Lung (tissue), 12 donors: ENCODE measurements around the gene GREB1. TPM values are rescaled to one million over a fixed set of nuclear protein-coding genes. Genes with fewer than 3 reads are reported as not detected.

ENCODE experiments used
- ATAC-seq: fragments of 200-7000 bp; cut with Tn5 transposase; one replicate; pipeline ENCODE4 v1.9.1; 2020; ENCODE audit warnings: moderate number of reproducible peaks; ENCODE audit not compliant: insufficient read depth, low FRiP score
- DNase-seq, 3 donors: peaks; one replicate each; pipeline ENCODE4 v3.0.0-alpha.2; 2013 to 2017
- H3K27ac ChIP-seq, 2 donors: one replicate each; pipeline ENCODE4 v1.5.1; 2013; ENCODE audit warnings: mild to moderate bottlenecking in 2 of 2, moderate library complexity in 2 of 2, control low read depth in 1 of 2, inconsistent platforms in 1 of 2, low read depth in 1 of 2, low read length in 1 of 2
- H3K27me3 ChIP-seq, 3 donors: one replicate each; pipeline ENCODE4 v1.5.1; 2013; ENCODE audit warnings: low read length in 2 of 3; ENCODE audit not compliant: control insufficient read depth in 3 of 3, insufficient read depth in 3 of 3
- H3K36me3 ChIP-seq, 4 donors: one replicate each; pipeline ENCODE4 v1.5.1; 2013; ENCODE audit warnings: low read length in 4 of 4, mild to moderate bottlenecking in 1 of 4, moderate library complexity in 1 of 4; ENCODE audit not compliant: control insufficient read depth in 4 of 4, insufficient read depth in 4 of 4
- H3K4me1 ChIP-seq, 5 donors: one replicate each; pipeline ENCODE4 v1.5.1; 2013; ENCODE audit warnings: low read length in 5 of 5, mild to moderate bottlenecking in 2 of 5, moderate library complexity in 1 of 5; ENCODE audit not compliant: control insufficient read depth in 5 of 5, insufficient read depth in 5 of 5
- H3K4me3 ChIP-seq: one replicate; pipeline ENCODE4 v1.5.1; 2013; ENCODE audit warnings: mild to moderate bottlenecking, control low read depth, moderate library complexity
- H3K9ac ChIP-seq, 2 donors: one replicate each; pipeline ENCODE4 v1.5.1; 2013; ENCODE audit warnings: low read length in 2 of 2, control low read depth in 1 of 2; ENCODE audit not compliant: insufficient read depth in 1 of 2
- H3K9me3 ChIP-seq, 4 donors: one replicate each; pipeline ENCODE4 v1.5.1; 2013; ENCODE audit warnings: low read length in 3 of 4, mild to moderate bottlenecking in 1 of 4, moderate library complexity in 1 of 4; ENCODE audit not compliant: control insufficient read depth in 4 of 4, insufficient read depth in 3 of 4
- CTCF ChIP-seq: IDR thresholded peaks from 2 replicates; pipeline ENCODE4 v1.5.1; 2012; ENCODE audit warnings: mild to moderate bottlenecking; ENCODE audit errors: control extremely low read depth, extremely low read depth
- WGBS, 2 donors: extraction: QIAGEN DNeasy Blood & Tissue Kit; methylation state at CpG; one replicate each; pipeline ENCODE4 v1.1.7; 2013; 5-methylcytosine and 5-hydroxymethylcytosine counted together
- polyA plus RNA-seq, 2 donors: library from polyadenylated mRNA; stranded (reverse); fragments of 200-250 nt; gene quantifications; one replicate each; pipeline ENCODE4 v1.2.1, GENCODE V29; 2013
- total RNA-seq, 2 donors: library from RNA; depleted of rRNA in 1 of 2; stranded (reverse); fragments of >200 nt in 1 of 2; gene quantifications; one replicate each; pipeline ENCODE4 v1.2.1, GENCODE V29; 2014 to 2021
- donor health status: control.
- donor health status: control.
- donor health status: Bipolar disorder and iron deficiency.
- donor health status: healthy.
- donor health status: DM: yes; HTN: yes; CAD: no.

The GREB1 gene
- total and polyA plus RNA-seq, 4 donors: 0.23 to 3.3 (median 1.8) TPM

GRCh38 chr2:11494310-11494709 lies 39.5 kb upstream of the GREB1 start:
- H3K9ac ChIP-seq: no peak overlapping the region
- H3K36me3 ChIP-seq: no peaks in the 10 kb centered on the region
- H3K4me3 ChIP-seq: no peak overlapping the region
- ATAC-seq (no peak), DNase-seq (no peak)
- WGBS, 2 donors: 96% methylated on average over 2 of the region's 2 CpGs
- TF ChIP-seq CTCF: no peak
- no peak overlapping the region for H3K27ac ChIP-seq
- no peaks in the 10 kb centered on the region for H3K27me3 ChIP-seq
- H3K4me1 ChIP-seq: peaks cover 0 to 26% (median 8%) of the 10 kb centered on the region in 5 donors
- H3K9me3 ChIP-seq: no peaks in the 10 kb centered on the region

GRCh38 chr2:11495844-11496681 lies 37.8 kb upstream of the GREB1 start:
- Histone ChIP-seq H3K27me3 (no peaks in the 10 kb centered on the region), H3K9ac (no peak overlapping the region), H3K36me3 (no peaks in the 10 kb centered on the region), H3K27ac (peak overlapping the region in 1 of 2 donors; percentile 78), H3K4me1 (peaks cover 0 to 31% (median 9%) of the 10 kb centered on the region in 5 donors), H3K9me3 (no peaks in the 10 kb centered on the region), H3K4me3 (no peak overlapping the region)
- DNase-seq: peak in 2 of 3 donors; percentile 19 to 25
- WGBS, 2 donors: 56 to 59% methylated on average over 30 of the region's 30 CpGs
- TF ChIP-seq CTCF: no peak
- ATAC-seq: no peak

- ATAC-seq (no peak), DNase-seq (peak in 2 of 3 donors; percentile 34 to 48)
- WGBS, 2 donors: 45 to 73% methylated on average over 9 of the region's 9 CpGs
- no peak for TF ChIP-seq CTCF
- H3K9me3 ChIP-seq: peaks cover 0 to 6% (median under 1%) of the 10 kb centered on the region in 4 donors
- H3K36me3 ChIP-seq: no peaks in the 10 kb centered on the region
- H3K4me1 ChIP-seq: peaks cover 0 to 19% (median 6%) of the 10 kb centered on the region in 5 donors
- no peak overlapping the region for H3K4me3 ChIP-seq
- H3K27me3 ChIP-seq: no peaks in the 10 kb centered on the region
- peak overlapping the region in 1 of 2 donors; percentile 71 for H3K27ac ChIP-seq
- H3K9ac ChIP-seq: no peak overlapping the region
These were observed 35.3 kb upstream of the GREB1 start for GRCh38 chr2:11498543-11499034.
